Astrocyte of the cerebellum (primary cell): ENCODE data around the gene RBM48.

Experiments used
- DNase-seq: peaks from one replicate; pipeline ENCODE4 v3.0.0-alpha.2; 2011; ENCODE audit warnings: low read depth
- H3K4me3 ChIP-seq: 2 replicates; pipeline ENCODE4 v1.5.1; 2011; ENCODE audit warnings: mild to moderate bottlenecking, low read depth, low read length, moderate library complexity
- CTCF ChIP-seq: IDR thresholded peaks from 2 replicates; pipeline ENCODE4 v1.5.1; 2012; ENCODE audit warnings: low read length, low read depth, moderate library complexity, mild to moderate bottlenecking; ENCODE audit errors: missing control alignments
- in situ Hi-C: cut with HindIII; loops from 2 replicates; pipeline ENCODE4 v1.10.0; 2017; ENCODE audit warnings: low sequenced_read_pairs

The RBM48 gene

GRCh38 chr7:92584953-92585352 is 56.4 kb downstream of the RBM48 start:
- DNase-seq = no peak
- TF ChIP-seq CTCF = no peak
- in situ Hi-C loops = no loop called here
- H3K4me3 ChIP-seq = no peak overlapping the region

GRCh38 chr7:92586403-92586802 is 57.8 kb downstream of the RBM48 start:
- TF ChIP-seq CTCF = no peak
- no peak for DNase-seq
- H3K4me3 ChIP-seq = no peak overlapping the region
- in situ Hi-C loops = no loop called here

- in situ Hi-C loops = no loop called here
- DNase-seq = no peak
- no peak for TF ChIP-seq CTCF
- H3K4me3 ChIP-seq = no peak overlapping the region
Measured at GRCh38 chr7:92586841-92587240, 58.2 kb downstream of the RBM48 start.
